ENCODE data around the gene TMEM74B.

Gene TMEM74B

DNA sequence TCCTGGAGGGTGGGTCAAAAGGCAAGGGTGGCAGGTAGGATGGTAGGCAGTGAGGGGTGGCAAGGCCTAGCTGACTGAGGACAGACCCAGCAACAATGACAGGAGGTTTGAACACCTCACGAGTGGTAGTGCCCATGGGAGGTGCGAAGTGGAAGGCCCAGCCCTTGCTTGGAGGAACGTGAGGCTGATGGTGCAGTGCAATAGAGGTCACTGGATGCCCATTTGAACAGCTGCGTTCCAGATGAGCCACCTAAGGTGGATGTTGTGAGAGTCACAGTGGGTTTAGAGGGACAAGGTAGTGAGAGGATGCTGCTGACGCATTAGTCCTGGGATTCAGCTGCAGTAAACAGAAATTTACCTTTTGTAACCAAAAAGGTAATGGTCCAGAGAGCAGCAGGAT, 15.6 kb downstream of the TMEM74B start:
- no peaks in the 10 kb centered on the region for H4K20me1 ChIP-seq (ENCODE audit: insufficient read depth)
- H3K9ac ChIP-seq, result no peak overlapping the region
- H3K4me1 ChIP-seq (ENCODE audit: low read depth, poor library complexity, severe bottlenecking), result peaks cover 7% of the 10 kb centered on the region
- H3K27ac ChIP-seq, result no peak overlapping the region
- 0 out of 2 replicates have a peak, but pooled peaks cover 5% of the 10 kb centered on the region for H3K36me3 ChIP-seq (ENCODE audit: insufficient read depth)
- TF ChIP-seq, protein P1, sequence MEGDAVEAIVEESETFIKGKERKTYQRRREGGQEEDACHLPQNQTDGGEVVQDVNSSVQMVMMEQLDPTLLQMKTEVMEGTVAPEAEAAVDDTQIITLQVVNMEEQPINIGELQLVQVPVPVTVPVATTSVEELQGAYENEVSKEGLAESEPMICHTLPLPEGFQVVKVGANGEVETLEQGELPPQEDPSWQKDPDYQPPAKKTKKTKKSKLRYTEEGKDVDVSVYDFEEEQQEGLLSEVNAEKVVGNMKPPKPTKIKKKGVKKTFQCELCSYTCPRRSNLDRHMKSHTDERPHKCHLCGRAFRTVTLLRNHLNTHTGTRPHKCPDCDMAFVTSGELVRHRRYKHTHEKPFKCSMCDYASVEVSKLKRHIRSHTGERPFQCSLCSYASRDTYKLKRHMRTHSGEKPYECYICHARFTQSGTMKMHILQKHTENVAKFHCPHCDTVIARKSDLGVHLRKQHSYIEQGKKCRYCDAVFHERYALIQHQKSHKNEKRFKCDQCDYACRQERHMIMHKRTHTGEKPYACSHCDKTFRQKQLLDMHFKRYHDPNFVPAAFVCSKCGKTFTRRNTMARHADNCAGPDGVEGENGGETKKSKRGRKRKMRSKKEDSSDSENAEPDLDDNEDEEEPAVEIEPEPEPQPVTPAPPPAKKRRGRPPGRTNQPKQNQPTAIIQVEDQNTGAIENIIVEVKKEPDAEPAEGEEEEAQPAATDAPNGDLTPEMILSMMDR (conservative IDR thresholded peaks at IDR 0.05; ENCODE audit: low read depth, low read length), result no peak
- no peak overlapping the region for H3K4me3 ChIP-seq (IDR thresholded peaks at IDR 0.05; ENCODE audit: insufficient read depth, low read depth, low read length)
- H3K4me2 ChIP-seq, result no peak overlapping the region
- no peaks in the 10 kb centered on the region for H3K27me3 ChIP-seq (ENCODE audit: insufficient read depth, low read depth)
- no peaks in the 10 kb centered on the region for H3K79me2 ChIP-seq (ENCODE audit: insufficient read depth, low read depth)
- H2AFZ ChIP-seq (ENCODE audit: low read depth), result no peak overlapping the region

DNA sequence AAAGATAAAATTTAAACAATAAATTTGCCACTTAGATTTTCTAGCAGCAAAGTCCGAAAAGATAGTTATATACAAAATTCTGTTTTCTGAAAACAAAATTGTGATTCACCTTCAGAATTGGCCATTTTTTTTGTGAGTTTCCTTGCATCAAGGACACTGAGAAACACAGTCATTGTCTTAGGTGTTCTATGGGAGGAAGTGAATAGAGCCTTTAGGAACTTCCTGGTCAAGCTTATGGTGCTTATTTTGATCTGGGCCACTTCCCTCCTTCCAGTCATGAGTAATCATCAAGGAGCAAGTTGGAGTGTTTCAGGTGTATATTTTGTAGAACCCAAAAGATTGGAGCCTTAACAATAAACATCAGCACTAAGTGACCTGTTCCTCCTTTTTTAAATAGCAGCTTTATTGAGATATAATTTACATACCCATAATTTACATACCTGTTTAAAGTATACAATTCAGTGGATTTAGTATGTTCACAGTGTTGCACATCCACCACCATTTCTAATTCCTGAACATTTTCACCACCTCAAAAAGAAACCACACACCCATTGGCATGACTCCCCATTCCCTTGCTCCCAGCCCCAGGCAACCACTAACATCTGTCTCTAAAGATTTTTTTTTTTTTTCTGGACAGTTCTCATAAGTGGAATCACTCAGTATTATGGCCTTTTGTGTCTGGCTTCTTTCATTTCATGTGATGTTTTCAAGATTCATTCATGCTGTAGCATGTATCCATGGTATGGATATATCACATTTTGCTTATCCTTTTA, 17.6 kb downstream of the TMEM74B start:
- Histone ChIP-seq H3K9ac (no peak overlapping the region), H3K27me3 (ENCODE audit: insufficient read depth, low read depth) (no peaks in the 10 kb centered on the region), H4K20me1 (ENCODE audit: insufficient read depth) (no peaks in the 10 kb centered on the region), H3K79me2 (ENCODE audit: insufficient read depth, low read depth) (no peaks in the 10 kb centered on the region), H3K4me2 (no peak overlapping the region), H3K4me1 (ENCODE audit: low read depth, poor library complexity, severe bottlenecking) (peaks cover 28% of the 10 kb centered on the region), H3K27ac (no peak overlapping the region), H2AFZ (ENCODE audit: low read depth) (no peak overlapping the region), H3K4me3 (IDR thresholded peaks at IDR 0.05; ENCODE audit: insufficient read depth, low read depth, low read length) (no peak overlapping the region), H3K36me3 (ENCODE audit: insufficient read depth) (0 out of 2 replicates have a peak, but pooled peaks cover 5% of the 10 kb centered on the region)
- TF ChIP-seq, protein P1 (conservative IDR thresholded peaks at IDR 0.05; ENCODE audit: low read depth, low read length), result no peak

DNA sequence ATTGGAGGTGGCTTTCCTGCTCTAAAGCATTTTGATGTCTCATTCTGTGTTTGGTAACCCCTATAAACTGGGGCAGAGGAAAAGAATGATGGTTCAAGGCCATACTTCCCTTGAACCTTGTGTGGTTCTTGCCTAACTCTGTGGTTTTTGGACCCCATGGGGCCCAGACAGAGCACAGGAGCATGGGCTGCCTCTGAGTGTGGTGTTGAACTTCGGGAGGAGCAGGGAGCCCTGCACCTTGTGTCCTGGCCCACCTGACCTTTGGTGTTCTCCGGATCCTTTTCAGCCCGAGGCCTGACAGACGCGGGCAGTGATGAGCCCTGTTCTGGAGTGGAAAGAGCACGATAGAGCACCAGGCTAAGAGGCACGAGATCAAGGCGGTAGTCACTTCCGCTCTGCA, 18.8 kb downstream of the TMEM74B start:
- Histone ChIP-seq H3K4me2 (no peak overlapping the region), H3K4me1 (ENCODE audit: low read depth, poor library complexity, severe bottlenecking) (peaks cover 40% of the 10 kb centered on the region), H3K9ac (no peak overlapping the region), H3K36me3 (ENCODE audit: insufficient read depth) (0 out of 2 replicates have a peak, but pooled peaks cover 5% of the 10 kb centered on the region), H3K27ac (no peak overlapping the region), H3K79me2 (ENCODE audit: insufficient read depth, low read depth) (no peaks in the 10 kb centered on the region), H3K27me3 (ENCODE audit: insufficient read depth, low read depth) (no peaks in the 10 kb centered on the region), H4K20me1 (ENCODE audit: insufficient read depth) (no peaks in the 10 kb centered on the region), H3K4me3 (IDR thresholded peaks at IDR 0.05; ENCODE audit: insufficient read depth, low read depth, low read length) (no peak overlapping the region), H2AFZ (ENCODE audit: low read depth) (no peak overlapping the region)
- TF ChIP-seq, protein P1 (conservative IDR thresholded peaks at IDR 0.05; ENCODE audit: low read depth, low read length), result no peak

DNA sequence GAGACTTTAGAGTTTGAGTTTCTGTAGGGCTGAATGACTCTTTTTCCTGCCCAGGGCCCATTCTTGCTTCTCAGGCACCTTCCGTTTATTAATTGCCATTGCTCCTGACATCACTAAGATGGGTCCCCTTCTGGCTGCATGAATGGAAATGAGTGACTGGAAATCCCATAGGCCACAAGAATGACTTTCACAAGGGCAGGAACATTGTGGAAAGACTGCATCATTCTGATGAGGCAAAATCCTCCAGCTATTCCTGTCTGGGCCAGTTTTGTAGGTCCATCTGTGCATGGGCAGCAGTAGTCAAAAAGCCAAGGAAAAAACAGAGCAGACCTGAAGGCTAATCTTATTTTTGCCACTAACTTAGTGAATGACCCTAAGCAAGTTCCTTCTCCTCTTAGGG, 19.3 kb downstream of the TMEM74B start:
- peaks cover 40% of the 10 kb centered on the region for H3K4me1 ChIP-seq (ENCODE audit: low read depth, poor library complexity, severe bottlenecking)

More for the DNA sequence above, 19.3 kb downstream of the TMEM74B start:
- Histone ChIP-seq H4K20me1 (ENCODE audit: insufficient read depth) (no peaks in the 10 kb centered on the region), H3K27ac (no peak overlapping the region), H2AFZ (ENCODE audit: low read depth) (no peak overlapping the region), H3K9ac (no peak overlapping the region), H3K36me3 (ENCODE audit: insufficient read depth) (0 out of 2 replicates have a peak, but pooled peaks cover 5% of the 10 kb centered on the region), H3K27me3 (ENCODE audit: insufficient read depth, low read depth) (no peaks in the 10 kb centered on the region), H3K79me2 (ENCODE audit: insufficient read depth, low read depth) (no peaks in the 10 kb centered on the region), H3K4me2 (no peak overlapping the region), H3K4me3 (IDR thresholded peaks at IDR 0.05; ENCODE audit: insufficient read depth, low read depth, low read length) (no peak overlapping the region)
- TF ChIP-seq, protein P1 (conservative IDR thresholded peaks at IDR 0.05; ENCODE audit: low read depth, low read length), result no peak

Measured in KMS-11 (cell line).